Peyer's patch (tissue), 4 donors: ENCODE data around the gene MGAT3.

Source experiments
- POLR2A ChIP-seq, 2 donors: fragments of 450-650 bp; IDR thresholded peaks; one replicate each; pipeline ENCODE4 v1.5.1; 2017; ENCODE audit warnings: antibody characterized with exemption in 2 of 2, mild to moderate bottlenecking in 2 of 2, moderate library complexity in 2 of 2
- TF ChIP-seq, protein P1 (sequence below), 6 experiments: fragments of 450-650 bp in 4 of 6; fragments of 200-600 bp in 2 of 6; sonication (generic) in 1 of 6; IDR thresholded peaks; one replicate each; pipeline ENCODE4 v1.5.1; 2017 to 2019; ENCODE audit warnings: antibody characterized with exemption in 6 of 6, mild to moderate bottlenecking in 3 of 6, moderate library complexity in 1 of 6

DNA sequence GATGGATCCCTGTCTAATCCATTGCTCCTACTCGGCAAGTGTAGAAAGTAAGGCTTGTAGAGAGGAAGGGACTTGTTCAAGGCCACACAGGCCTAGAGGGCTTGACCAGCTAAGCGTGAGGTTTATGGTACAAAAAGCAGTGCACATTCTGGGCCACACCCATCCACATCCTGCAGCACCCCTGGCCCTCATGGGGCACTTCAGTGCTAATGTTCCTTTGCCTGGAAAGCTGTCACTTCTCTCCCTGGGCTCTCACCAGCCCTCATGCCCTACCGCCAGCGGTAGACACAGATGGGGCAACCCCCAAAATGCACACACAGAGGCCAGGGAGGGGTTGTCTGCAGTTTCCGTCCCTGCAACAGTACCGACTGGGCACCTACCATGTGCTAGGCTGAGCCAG, 7.1 kb upstream of the MGAT3 start:
- TF ChIP-seq, protein P1, sequence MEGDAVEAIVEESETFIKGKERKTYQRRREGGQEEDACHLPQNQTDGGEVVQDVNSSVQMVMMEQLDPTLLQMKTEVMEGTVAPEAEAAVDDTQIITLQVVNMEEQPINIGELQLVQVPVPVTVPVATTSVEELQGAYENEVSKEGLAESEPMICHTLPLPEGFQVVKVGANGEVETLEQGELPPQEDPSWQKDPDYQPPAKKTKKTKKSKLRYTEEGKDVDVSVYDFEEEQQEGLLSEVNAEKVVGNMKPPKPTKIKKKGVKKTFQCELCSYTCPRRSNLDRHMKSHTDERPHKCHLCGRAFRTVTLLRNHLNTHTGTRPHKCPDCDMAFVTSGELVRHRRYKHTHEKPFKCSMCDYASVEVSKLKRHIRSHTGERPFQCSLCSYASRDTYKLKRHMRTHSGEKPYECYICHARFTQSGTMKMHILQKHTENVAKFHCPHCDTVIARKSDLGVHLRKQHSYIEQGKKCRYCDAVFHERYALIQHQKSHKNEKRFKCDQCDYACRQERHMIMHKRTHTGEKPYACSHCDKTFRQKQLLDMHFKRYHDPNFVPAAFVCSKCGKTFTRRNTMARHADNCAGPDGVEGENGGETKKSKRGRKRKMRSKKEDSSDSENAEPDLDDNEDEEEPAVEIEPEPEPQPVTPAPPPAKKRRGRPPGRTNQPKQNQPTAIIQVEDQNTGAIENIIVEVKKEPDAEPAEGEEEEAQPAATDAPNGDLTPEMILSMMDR (IDR thresholded peaks at IDR 0.05), result no peak
- TF ChIP-seq POLR2A (IDR thresholded peaks at IDR 0.05), result no peak
